ENCODE results near the gene TRIM17.

DNA sequence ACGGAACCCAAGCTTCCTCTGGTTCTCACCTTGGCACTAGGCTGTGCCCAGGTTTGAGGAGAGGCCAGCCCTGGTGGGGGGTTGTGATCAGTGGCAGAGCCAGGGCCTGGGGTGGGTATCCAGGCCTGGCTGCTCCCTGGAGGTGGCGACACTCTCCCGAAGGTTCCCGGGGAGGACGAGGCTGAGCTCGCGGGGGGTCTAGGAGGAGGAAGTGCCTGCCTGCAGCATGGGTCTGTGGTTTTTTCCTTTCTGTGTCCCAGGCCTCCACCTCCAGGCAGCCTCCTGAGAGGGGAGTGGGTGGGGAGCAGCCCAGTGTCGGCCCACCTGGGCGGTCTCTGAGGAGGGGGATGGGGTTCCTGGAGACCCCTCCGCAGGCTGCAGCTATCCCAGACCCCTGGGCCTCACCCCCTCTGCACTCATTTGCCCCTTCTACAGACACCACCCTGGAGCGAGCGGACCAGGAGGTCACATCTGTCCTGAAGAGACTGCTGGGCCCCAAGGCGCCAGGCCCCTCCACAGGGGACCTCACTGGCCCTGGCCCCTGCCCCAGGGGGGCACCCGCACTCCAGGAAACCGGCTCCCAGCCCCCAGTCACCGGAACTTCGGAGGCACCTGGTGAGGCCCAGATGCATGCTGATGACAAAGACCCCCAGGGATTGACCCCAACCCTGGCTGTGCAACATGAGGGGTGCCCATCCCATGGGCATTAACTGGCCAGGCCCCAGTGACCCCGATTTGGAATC is 54.3 kb downstream of the TRIM17 start:
- TF ChIP-seq CTCF (IDR thresholded peaks at IDR 0.05 in 2 of 3, conservative IDR thresholded peaks at IDR 0.05 in 1 of 3; ENCODE audit: borderline replicate concordance in 1 of 3, insufficient read depth in 1 of 3, low read depth in 2 of 3, low read length in 2 of 3), result no peak
- TF ChIP-seq EZH2 (IDR thresholded peaks at IDR 0.05), result no peak

All from HCT116 (cell line).